ENCODE measurements around the gene GNAS.

- no peak for TF ChIP-seq POLR2AphosphoS5 (IDR thresholded peaks at IDR 0.05; ENCODE audit: insufficient read depth in 1 of 2, low read depth in 1 of 2)
- TF ChIP-seq CTCF (IDR thresholded peaks at IDR 0.05) = no peak
Measured at GRCh38 chr20:58878399-58878798, 25.9 kb downstream of the GNAS start.

Data from vagina (tissue), 2 donors.